GM18868 (cell line): ENCODE results near the gene UBE2Q2.
"Not testable (repeated sequence)": the region's sequence is repeated elsewhere in the genome, so short reads cannot be mapped to it uniquely, and the experiment has no call there.

Source experiments
- ATAC-seq: cut with Tn5 transposase; IDR thresholded peaks from one replicate; pipeline ENCODE4 v1.9.1; 2021; ENCODE audit warnings: mild to moderate bottlenecking, moderate library complexity; ENCODE audit not compliant: unreplicated experiment

The UBE2Q2 gene

DNA sequence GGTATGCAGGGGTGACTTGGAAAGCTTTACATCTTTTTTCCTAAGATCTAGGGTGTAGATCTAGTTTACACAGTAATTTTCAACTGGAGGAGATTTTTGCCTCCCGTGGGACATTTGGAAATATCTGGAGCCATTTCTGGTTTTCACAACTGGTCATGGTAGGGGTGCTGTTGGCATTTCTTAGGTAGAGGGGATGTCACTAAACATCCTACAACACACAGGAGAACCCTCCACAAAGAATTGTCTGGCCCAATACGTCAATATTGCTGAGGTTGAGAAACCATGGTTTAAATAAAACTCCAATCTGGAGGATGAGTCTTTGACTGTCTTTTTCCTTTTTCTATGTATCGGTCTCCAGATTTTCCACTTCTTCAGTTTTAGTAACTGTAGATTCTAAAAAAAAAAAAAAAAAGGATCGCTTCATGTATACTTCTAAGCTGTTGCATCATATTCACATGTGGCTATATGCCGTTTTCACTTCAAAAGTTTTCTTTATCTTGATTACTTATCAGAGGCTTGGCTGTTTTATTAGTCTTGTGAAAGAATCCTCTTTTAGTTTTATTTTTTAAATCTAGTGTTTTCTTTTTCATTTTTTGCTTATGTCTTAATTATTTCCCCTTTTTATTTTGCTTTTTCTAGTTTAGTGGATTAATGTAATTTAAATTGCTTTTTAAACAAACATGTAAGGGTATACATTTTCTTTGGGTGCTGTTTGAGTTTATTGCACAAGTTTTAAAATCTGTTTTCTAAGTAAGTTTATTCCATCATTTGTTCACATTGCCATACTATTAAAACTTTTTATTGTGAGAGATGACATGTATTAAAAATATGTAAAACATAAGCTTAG, 21.2 kb downstream of the UBE2Q2 start:
- no peak for ATAC-seq

DNA sequence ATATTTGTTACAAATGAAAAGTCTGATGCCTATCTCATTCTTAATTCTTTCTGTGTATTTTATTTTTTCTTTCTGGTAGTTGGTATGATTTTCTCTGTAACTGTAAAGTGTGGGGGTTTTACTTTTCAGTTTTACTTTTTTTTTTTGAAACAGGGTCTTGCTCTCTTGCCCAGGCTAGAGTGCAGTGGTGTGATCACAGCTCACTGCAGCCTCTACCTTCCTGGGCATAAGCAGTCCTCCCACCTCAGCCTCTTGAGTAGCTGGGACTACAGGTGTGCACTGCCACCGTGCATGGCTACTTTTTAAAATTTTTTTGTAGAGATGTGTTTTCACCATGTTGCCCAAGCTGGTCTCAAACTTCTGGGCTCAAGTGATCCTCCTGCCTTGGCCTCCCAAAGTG, 22.8 kb downstream of the UBE2Q2 start:
- ATAC-seq, result not testable (repeated sequence)

DNA sequence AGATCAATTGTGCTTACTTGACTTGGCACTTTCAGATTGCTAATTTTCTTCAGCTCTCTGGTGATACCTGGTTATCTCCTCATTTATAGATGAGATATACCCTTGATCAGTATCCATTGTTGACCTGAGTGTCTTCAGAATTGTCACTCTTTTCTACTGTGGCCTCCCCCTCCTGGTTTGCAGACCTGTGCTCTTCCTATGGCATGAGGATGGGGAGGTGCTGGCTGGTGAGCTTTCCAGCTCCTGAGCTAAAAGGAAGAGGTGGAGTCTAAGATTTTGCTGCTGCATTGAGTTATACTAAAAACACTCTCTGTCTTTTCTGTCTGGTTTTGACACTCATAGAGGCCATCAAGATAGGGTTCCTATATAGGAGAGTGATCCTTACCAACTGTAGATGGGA, 23.7 kb downstream of the UBE2Q2 start:
- no peak for ATAC-seq

GRCh38 chr15:75867449-75867848, 24.2 kb downstream of the UBE2Q2 start:
- ATAC-seq, result no peak

DNA sequence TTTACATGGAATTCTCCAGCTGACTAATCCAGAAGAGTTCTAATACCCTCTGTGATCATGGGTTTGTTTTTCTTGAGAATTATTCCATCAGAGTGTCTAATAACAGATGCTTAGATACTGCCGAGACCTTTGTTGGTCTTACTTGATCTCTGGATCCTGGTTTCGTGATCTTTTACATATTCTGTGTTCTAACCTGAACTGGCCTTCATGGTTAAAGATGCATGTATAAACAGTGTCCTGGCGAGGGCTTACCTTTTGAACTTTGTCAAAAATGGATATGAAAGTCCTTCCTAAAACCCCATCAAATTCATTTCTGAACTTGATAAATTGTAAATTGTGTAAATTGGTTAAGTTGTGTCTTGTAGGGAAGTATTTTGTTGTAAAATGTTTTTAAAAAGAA, 24.8 kb downstream of the UBE2Q2 start:
- ATAC-seq, result no peak

GRCh38 chr15:75869446-75869845, 26.2 kb downstream of the UBE2Q2 start:
- no peak for ATAC-seq

DNA sequence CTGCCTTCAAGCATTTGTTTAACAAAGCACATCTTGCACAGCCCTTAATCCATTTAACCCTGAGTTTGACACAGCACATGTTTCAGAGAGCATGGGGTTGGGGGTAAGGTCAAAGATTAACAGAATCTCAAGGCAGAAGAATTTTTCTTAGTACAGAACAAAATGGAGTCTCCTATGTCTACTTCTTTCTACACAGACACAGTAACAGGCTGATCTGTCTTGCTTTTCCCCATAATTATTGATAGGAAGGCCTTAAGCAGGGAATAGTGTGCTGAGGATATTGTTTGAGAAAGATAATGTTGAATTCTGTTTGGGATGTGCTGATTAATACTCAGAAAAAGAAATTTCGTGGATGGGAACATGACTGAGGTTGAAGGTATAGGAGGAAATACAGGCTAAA, 28.3 kb downstream of the UBE2Q2 start:
- ATAC-seq, result not testable (repeated sequence)

- ATAC-seq, result no peak
Observed at GRCh38 chr15:75872403-75872990, 29.2 kb downstream of the UBE2Q2 start.

DNA sequence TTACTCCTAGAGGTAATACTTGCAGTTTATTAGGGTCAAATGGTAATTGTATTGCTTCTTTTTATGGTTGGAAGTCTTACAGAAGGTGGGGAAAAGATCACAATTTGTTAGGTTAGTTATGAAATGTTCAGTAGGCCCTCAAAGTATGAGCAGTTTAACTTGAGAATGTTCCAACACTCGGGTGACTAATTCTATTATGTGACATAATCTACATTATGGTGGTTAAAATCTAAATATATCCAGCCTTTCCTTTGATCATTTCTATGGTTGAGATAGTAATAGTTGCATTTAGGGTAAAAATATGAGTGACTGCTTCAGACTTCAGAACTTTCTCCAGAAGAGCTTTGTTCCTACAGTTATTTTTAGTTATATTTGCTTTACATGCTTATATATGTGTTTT, 40.8 kb downstream of the UBE2Q2 start:
- ATAC-seq, result no peak

GRCh38 chr15:75887178-75887577, 43.9 kb downstream of the UBE2Q2 start:
- no peak for ATAC-seq

- no peak for ATAC-seq
Observed at GRCh38 chr15:75891895-75892294, 48.6 kb downstream of the UBE2Q2 start.

DNA sequence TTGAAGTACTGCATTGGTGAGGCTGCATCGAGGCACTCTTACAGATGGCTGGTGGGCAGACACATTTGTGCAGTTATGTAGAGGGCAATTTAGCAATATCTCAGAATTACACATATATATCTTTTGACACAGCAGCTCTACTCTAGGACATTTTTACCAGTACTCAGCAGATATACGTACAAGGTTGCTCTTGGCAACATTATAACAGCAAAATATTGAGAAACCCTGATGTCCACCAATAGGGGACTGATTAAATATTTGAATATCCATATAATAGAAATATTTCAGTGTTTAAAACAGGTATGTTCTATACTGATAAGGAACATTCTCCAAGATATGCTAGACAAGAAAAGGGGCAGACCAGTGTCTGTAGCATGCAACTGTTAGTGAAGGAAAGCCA, 52.5 kb downstream of the UBE2Q2 start:
- ATAC-seq, result no peak

DNA sequence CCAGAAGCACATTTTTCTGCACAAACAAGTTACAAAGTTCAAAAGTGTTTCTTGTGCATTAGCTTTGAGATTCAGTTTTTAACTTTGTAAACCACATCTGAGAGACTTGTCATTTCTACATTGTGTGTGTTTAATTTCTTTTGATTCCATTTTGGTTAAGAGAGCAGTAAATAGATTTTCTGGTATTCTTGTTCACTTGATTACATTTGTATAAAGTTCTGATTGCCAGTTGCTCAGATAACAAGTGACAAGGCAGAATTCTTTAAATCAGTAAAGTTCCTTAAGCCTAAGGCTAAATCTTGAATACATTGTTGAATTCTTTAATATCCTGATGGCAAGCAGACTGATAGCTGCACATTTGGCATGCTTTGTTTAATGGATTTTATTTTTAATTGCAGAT, 57.3 kb downstream of the UBE2Q2 start:
- ATAC-seq, result no peak

- no peak for ATAC-seq
Observed at GRCh38 chr15:75902129-75902557, 58.9 kb downstream of the UBE2Q2 start.

DNA sequence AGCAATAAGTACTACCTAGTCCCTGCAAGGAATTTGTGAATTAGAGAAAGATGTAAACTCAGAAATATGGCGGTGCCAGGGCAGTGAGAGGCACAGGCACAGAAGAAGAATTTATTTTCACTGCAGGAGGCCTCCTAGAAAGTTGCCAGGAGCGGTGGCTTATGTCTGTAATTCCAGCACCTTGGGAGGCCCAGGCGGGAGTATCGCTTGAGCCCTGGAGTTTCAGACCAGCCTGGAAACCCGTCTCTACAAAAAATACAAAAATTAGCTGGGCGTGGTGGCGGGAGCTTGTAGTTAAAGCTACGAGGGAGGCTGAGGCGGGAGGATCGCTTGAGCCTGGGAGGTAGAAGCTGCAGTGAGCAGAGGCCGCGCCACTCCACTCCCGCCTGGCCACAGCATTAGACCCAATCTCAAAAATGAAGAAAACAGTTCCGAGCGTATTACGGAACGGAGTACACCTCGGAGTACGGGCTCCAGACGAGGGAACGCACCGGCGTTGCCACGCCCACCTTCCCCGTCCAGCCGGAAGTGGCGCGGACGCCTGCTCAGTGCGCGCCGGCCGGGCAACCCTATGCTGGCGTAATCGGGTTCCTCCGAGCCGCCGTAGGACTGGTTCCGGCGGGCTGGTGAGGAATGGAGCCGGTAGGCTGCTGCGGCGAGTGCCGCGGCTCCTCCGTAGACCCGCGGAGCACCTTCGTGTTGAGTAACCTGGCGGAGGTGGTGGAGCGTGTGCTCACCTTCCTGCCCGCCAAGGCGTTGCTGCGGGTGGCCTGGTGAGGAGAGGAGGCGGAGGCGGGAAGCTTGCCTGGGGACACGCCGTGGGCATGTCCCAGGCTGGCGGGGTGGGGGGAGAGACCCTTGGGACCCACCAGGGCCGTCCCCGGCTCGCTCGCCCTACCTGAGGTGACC, 60.3 kb downstream of the UBE2Q2 start, which contains the start of gene FBXO22:
TSS of gene FBXO22 (plus strand) at position 548 of the 909 bp plus-strand sequence. CDS start at position 634, 86 bp downstream.
- peak; percentile 93 for ATAC-seq

DNA sequence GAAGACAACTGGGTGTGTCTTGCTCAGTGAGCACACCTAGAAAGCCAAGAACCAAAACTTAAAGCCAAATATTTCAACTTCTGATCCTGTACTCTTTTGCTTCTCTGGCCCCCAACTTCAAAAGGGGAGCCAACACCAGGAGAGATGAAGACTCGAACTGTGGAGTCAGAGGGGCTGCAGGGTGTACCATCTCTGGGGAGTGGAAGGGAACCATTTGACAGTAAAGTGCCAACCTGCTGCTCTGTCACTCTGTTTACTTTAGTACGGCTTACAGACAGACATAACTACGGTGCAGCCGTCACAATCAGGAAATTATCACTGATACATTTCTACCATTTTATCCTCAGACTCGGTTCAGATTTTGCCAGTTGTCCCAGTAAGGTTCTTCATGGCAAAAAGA, 62.0 kb downstream of the UBE2Q2 start:
- ATAC-seq, result no peak

DNA sequence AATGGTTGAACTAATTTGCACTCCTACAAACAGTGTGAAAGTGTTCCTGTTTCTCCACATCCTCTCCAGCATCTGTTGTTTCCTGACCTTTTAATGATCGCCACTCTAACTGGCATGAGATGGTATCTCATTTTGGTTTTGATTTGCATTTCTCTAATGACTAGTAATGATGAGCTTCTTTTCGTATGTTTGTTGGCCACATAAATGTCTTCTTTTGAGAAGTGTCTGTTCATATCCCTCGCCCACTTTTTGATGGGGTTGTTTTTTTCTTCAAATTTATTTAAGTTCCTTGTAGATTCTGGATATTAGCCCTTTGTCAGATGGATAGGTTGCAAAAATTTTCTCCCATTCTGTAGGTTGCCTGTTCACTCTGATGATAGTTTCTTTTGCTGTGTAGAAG, 67.1 kb downstream of the UBE2Q2 start:
- not testable (repeated sequence) for ATAC-seq

GRCh38 chr15:75916978-75917377, 73.7 kb downstream of the UBE2Q2 start:
- ATAC-seq, result no peak

GRCh38 chr15:75918135-75918534, 74.9 kb downstream of the UBE2Q2 start:
- no peak for ATAC-seq

DNA sequence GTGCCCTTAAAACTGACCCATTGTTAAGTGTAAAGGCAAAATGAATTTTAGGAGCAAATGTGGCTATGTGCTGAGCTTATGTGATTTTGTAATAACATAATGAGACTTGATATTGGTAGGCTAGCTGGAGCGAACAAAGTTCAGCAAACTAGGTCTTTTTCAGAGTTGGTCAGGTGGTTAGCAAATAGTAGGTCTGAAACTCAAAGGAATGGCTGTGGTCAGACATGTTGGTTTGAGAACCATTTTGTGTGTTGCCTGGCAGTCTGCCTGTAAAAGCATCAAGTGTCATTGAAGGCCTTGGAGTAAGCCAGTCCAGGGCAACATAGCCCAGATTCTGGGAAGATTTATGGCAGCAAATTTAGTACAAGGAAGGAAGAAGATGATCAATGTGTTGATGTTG, 76.8 kb downstream of the UBE2Q2 start:
- no peak for ATAC-seq
